HG02884 (cell line): ENCODE measurements around the gene ARHGAP28.
"Not testable (repeated sequence)": the region's sequence is repeated elsewhere in the genome, so short reads cannot be mapped to it uniquely, and the experiment has no call there.

Source experiments
- ATAC-seq: cut with Tn5 transposase; IDR thresholded peaks from one replicate; pipeline ENCODE4 v1.9.1; 2021; ENCODE audit warnings: mild to moderate bottlenecking, moderate library complexity; ENCODE audit not compliant: unreplicated experiment

The ARHGAP28 gene

GRCh38 chr18:6891788-6892187 is 162.3 kb downstream of the ARHGAP28 start:
- no peak for ATAC-seq

DNA sequence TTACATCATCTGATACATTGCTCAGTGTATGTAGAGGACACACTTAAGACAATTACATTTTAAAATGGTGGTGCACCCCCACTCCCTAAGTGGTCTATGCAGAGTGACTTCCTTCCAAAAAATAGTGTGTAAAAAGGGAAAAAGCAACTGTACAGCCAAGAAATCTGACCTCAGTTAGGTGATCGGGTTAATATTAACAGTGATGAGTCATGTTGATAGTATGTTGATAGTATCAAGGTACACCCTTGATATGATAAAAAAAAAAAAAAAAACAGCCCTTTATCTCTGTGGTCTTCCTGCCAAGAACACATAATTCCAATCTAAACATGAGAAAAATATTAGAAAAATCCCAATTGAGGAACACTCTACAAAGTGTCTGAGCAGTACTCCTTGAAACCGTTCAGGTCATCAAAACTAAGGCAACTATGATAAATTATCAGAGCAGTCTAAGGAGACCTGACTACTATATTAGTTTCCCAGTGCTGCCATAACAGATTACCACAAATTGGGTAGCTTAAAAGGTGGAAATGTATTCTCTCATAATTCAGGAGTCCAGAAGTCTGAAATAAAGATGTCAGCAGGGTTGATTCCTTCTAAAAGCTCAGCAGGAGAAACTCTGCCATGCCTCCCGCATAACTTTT is 171.9 kb downstream of the ARHGAP28 start:
- ATAC-seq, result no peak

- no peak for ATAC-seq
Observed at GRCh38 chr18:6917072-6917471, 187.6 kb downstream of the ARHGAP28 start.

GRCh38 chr18:6920099-6920955 is 190.8 kb downstream of the ARHGAP28 start:
- ATAC-seq, result no peak

- no peak for ATAC-seq
Observed at GRCh38 chr18:6921571-6921970, 192.1 kb downstream of the ARHGAP28 start.

- ATAC-seq, result no peak
Observed at GRCh38 chr18:6923220-6923619, 193.7 kb downstream of the ARHGAP28 start.

DNA sequence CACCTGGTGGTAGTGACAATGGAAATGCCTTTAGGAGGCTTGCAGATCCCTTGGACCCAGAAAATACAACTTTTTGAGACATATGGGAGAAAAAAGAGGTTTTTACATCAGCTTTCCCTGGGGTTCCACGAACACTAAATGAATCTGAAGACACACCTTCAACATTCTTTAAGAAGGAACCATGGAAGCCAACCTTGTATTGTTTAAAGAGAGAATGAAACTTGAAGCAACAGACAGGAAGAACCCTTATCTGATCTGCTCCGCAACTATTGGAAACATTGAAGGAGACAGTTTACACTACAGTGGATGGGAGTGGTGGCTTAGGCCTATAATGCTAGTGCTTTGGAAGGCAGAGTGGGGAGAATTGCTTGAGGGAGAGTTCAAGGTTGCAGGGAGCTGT is 197.6 kb downstream of the ARHGAP28 start:
- ATAC-seq, result no peak

- no peak for ATAC-seq
Observed at GRCh38 chr18:6928359-6928758, 198.8 kb downstream of the ARHGAP28 start.

DNA sequence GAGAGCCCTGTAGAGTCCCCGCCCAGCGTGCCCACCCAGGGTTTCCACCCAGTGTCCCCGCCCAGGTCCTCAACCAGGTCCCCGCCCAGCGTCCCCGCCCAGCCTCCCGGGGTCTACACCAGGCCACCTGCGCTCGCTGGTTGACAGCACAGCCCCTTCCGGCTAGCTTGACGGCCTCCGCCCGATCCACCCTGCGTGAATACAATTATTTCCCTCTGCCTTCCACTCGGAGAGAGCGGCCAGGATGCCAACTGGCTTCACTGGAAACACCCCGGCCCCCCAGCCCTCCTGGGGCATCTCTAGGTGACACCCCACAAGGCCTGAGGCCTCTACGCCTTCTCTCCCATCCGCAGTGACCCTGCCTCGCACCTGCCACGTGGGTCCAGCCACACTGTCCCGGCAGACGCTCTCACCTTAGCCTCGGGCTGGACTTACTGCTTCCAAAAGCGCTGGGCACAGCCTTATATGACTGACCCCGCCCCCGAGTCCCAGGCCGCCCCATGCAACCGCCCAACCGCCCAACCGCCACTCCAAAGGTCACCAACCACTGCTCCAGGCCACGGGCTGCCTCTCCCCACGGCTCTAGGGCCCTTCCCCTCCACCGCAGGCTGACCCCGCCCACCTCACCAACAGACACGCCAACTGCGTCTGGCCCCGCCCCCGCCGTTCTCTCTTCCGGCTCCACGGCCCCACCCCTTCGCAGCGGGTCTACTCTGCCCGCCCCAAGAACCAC is 200.0 kb downstream of the ARHGAP28 start:
- ATAC-seq, result no peak

DNA sequence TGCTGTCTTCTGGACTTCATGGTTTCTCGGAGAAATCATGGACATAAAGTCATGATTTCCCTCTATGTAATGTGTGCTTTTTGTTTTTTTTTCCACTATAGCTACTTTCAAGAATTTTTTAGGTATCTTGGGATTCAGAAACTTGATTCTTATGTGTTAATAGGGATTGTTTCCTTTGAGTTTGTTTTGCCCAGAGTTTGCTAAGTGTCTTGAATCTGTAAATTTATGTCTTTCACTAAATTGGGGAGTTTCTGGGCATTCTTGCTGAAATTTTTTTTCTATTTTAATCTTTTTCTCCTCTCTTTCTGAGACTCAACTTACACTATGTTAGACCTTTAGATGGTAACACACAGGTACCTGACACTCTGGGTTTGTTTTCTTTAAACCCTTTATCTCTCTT is 205.3 kb downstream of the ARHGAP28 start:
- no peak for ATAC-seq

GRCh38 chr18:6938003-6938402 is 208.5 kb downstream of the ARHGAP28 start:
- no peak for ATAC-seq

- ATAC-seq, result not testable (repeated sequence)
Observed at GRCh38 chr18:6938403-6938802, 208.9 kb downstream of the ARHGAP28 start.

- ATAC-seq, result no peak
Observed at GRCh38 chr18:6939972-6940371, 210.5 kb downstream of the ARHGAP28 start.

DNA sequence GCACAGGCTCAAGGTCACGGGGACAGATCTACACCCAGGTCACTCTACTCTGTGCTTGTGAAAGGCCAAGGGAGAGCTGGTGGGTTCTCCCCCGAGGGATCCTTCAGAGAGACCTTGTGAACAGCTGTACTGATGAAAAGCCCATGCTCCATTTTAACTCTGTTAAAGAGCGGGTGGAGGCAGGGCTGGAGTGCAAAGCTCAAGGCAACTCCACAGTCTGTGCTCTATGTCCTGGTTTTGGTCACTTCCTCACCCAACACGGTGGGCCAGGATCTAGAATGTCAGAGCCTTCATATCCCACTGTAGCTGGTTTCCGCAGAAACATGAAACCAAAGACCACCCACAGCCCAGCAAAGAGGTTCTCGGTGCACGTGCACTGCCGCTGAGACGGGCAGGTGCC is 210.9 kb downstream of the ARHGAP28 start:
- ATAC-seq, result no peak

DNA sequence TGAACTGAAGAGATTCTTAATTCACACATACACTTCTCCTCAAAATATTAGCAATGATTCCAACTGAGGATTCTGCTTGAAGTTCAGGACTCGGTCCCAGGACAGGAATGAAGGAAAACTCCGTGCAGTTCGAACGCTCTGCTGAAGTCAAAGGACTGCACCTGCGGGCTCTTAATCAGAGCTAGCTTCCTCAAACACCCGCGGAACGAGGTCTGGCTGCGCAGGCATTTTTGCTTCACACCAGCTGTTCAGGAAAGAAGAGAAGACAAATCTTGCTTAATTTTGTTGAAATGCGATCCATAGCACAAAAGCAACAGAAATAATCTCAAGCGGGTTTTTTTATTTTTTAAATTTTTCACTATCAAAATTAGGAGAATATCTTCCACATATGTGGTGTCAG is 212.5 kb downstream of the ARHGAP28 start:
- no peak for ATAC-seq

GRCh38 chr18:6942742-6943141 is 213.2 kb downstream of the ARHGAP28 start:
- no peak for ATAC-seq

GRCh38 chr18:6943143-6943542 is 213.6 kb downstream of the ARHGAP28 start:
- no peak for ATAC-seq

DNA sequence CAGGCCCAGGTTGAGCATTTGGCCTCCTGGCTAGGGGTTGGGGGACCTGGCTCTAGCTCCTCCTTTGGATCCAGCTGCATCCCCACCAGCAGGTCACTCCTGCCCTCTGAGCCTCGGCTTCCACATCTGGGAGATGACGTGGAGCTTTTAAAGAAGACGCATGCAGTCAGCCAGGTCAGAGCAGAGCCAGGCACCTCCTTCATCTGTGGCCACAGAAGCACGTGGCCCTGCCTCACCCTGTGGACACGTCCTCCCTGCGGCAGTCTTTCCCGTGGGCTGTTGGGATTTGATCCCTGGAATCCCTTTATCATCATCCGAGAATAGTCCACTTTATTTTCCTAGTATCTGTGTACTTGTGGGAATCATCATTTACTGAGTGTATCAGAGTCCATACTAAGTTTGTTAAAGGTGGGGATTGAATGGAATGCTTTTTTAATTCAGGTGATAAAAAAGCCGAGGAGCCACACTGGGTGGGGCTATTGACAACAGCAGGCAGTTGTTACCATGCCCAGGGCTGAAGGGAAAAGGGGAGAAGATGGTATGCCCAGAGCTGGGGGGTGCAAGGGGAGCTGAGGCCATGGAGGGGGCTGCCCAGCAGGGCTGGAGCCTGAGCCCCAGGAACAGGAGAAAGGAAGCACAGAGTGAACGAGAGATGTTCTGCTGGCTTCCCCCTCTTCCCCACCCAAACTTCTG is 218.0 kb downstream of the ARHGAP28 start:
- no peak for ATAC-seq

DNA sequence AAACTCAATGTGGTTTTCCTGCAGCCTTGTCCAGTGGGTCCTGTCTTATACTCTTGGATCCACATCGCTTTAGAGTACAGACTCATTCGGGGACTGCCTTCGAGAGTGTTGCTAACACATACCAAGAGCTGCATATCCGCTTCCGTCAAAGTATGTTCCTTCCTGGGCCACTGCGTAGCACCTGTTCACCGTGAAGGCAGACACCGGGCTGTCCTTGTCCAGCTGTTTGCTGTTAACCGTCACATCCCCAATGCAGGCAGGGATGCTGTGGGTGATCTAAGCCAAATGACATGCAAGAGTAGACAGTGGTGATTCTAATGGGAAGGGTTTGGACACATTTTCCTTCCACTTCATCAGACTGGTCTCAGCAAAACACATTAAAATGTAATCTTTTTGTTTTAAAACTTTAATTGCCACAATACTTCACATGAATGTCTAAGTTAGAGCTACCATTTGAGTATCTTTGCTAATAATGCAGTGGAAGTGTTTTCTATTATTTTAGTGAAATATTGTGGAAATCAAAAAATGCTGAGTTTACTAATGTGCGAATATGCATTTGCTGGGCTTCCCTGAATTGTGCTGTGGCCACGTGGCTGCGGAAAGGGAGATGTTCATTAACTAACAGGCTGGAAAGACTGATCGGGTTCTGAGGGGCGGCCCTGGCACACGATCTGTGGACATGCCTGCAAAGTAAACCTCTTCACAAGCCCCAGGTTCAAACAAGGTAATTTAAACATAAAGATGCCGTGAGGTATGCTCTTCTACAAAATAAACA is 219.0 kb downstream of the ARHGAP28 start:
- no peak for ATAC-seq

- ATAC-seq, result no peak
Observed at GRCh38 chr18:6949800-6950586, 220.5 kb downstream of the ARHGAP28 start.
